GM12892 (cell line): ENCODE measurements around the gene MRPL1.

Experiments
- DNase-seq: peaks from one replicate; pipeline ENCODE4 v3.0.0; 2011; ENCODE audit not compliant: insufficient read length
- FAIRE-seq: peaks from 2 replicates; lab custom pipeline; 2011; peaks lifted over from hg19 to GRCh38; lab: Jason Lieb, UNC
- POLR2A ChIP-seq: IDR thresholded peaks from 2 replicates; pipeline ENCODE4 v1.6.1; 2011; ENCODE audit warnings: low read depth, low read length, control low read depth
- POLR2AphosphoS5 ChIP-seq: IDR thresholded peaks from 2 replicates; pipeline ENCODE4 v1.6.1; 2011; ENCODE audit warnings: low read depth, low read length, control low read depth
- TAF1 ChIP-seq: IDR thresholded peaks from 2 replicates; pipeline ENCODE4 v1.6.1; 2011; ENCODE audit warnings: low read depth, mild to moderate bottlenecking, control low read depth, low read length, borderline replicate concordance

MRPL1 gene

GRCh38 chr4:78001531-78001930 lies 138.9 kb downstream of the MRPL1 start:
- no peak for TF ChIP-seq TAF1
- no peak for TF ChIP-seq POLR2A
- no peak for TF ChIP-seq POLR2AphosphoS5
- DNase-seq (no peak), FAIRE-seq (no peak)

- FAIRE-seq: no peak
- no peak for TF ChIP-seq TAF1
- no peak for TF ChIP-seq POLR2AphosphoS5
- no peak for TF ChIP-seq POLR2A
- DNase-seq: no peak
Observed at GRCh38 chr4:78002260-78002659, 139.6 kb downstream of the MRPL1 start.
